Psoas muscle (tissue), 8 donors: ENCODE data around the gene TFAM. TPM values are rescaled to one million over a fixed set of nuclear protein-coding genes. Genes with fewer than 3 reads are reported as not detected.
A peak's percentile ranks its signal among the peaks of the same experiment; 100 is the strongest.
"Not testable (repeated sequence)": the region's sequence is repeated elsewhere in the genome, so short reads cannot be mapped to it uniquely, and the experiment has no call there.

Source experiments
- ATAC-seq, 4 donors: fragments of 200-7000 bp; cut with Tn5 transposase; one replicate each; pipeline ENCODE4 v1.9.1; 2020; ENCODE audit warnings: moderate library complexity in 3 of 4, mild to moderate bottlenecking in 2 of 4
- DNase-seq, 2 donors: peaks; one replicate each; pipeline ENCODE4 v3.0.0-alpha.2; 2020
- H3K27ac ChIP-seq: fragments of 200-600 bp; one replicate; pipeline ENCODE4 v1.8.0; 2022
- H3K27me3 ChIP-seq, 3 donors: fragments of 200-600 bp in 1 of 3; one replicate each; pipeline versions ENCODE4 v1.6.1 to v1.8.0; 2013 to 2022; ENCODE audit warnings: low read length in 2 of 3, mild to moderate bottlenecking in 2 of 3, moderate library complexity in 1 of 3; ENCODE audit not compliant: insufficient read depth in 3 of 3
- H3K36me3 ChIP-seq, 2 donors: fragments of 200-600 bp in 1 of 2; one replicate each; pipeline versions ENCODE4 v1.6.1 to v1.8.0; 2013 to 2022; ENCODE audit warnings: low read depth in 1 of 2, mild to moderate bottlenecking in 1 of 2, moderate library complexity in 1 of 2; ENCODE audit not compliant: insufficient read depth in 1 of 2
- H3K4me1 ChIP-seq: fragments of 200-600 bp; one replicate; pipeline ENCODE4 v1.8.0; 2022
- H3K4me3 ChIP-seq: fragments of 200-600 bp; one replicate; pipeline ENCODE4 v1.8.0; 2022; ENCODE audit warnings: mild to moderate bottlenecking
- H3K9me3 ChIP-seq: fragments of 200-600 bp; one replicate; pipeline ENCODE4 v1.8.0; 2022
- CTCF ChIP-seq: fragments of 200-600 bp; IDR thresholded peaks from one replicate; pipeline ENCODE4 v1.8.0; 2022; ENCODE audit warnings: antibody characterized with exemption
- WGBS, 3 donors: extraction: QIAGEN DNeasy Blood & Tissue Kit; methylation state at CpG; one replicate each; pipeline versions ENCODE4 v1.1.6 to v1.1.7; 2013; 5-methylcytosine and 5-hydroxymethylcytosine counted together
- intact Hi-C, 2 donors: fragments of 100-400 bp; cut with DNase I; formaldehyde crosslinking; loops; one replicate each; pipeline versions ENCODE4 v1.11.0 to v1.14.2; 2022
- polyA plus RNA-seq, 3 donors: library from polyadenylated mRNA; stranded (reverse); fragments of 200-250 nt; gene quantifications; one replicate each; pipeline ENCODE4 v1.2.3, GENCODE V29; 2013
- total RNA-seq, 4 donors: library from RNA; stranded (reverse); fragmentation: NEBNext Ultra II Directional in 2 of 4; extraction: Animal tissue kit (Norgen Biotek cat#: 25700) in 2 of 4; gene quantifications; one replicate each; pipeline versions ENCODE4 v1.2.1 to v1.2.4, GENCODE V29; 2021 to 2023
- donor health status: healthy with polysubstance abuse.
- donor health status: DM: no; HTN: no; CAD: no; lungs with moderate emphysema.
- donor health status: Bipolar disorder and iron deficiency.
- donor health status: healthy.
- donor health status: DM: yes; HTN: yes; CAD: no.
- donor health status: DM: no; HTN: no; CAD: no.
- donor health status: DM: no; HTN: no; CAD: no.
- donor health status: DM: yes; HTN: yes; CAD: no.

Gene TFAM
- total and polyA plus RNA-seq, 7 donors = 10.0 to 36.0 (median 24.4) TPM

DNA sequence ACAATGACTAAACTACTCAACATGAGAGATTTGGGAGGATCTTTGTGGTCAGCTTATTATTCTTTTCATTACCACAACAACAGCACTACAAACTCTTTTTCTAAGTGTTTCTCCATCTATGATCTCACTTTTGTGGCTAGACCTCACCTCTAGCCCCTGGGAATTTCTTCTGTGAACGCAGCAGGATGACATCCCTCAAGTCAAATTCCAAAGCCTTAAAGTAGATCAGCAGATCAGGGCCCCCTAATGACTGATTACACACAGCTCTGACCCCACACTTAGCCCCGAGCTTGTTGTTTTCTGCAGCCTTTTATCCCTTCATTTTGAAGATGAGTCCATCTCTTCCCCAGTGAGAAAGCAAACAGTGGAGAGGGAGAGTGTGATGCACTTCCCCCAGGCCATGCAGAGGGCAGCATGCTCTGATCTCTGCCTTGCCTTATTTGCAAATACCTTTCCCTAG, 27.3 kb downstream of the TFAM start:
- no peak overlapping the region for H3K27ac ChIP-seq
- intact Hi-C loops = loop anchor here in 1 of 2 donors (10.0 kb wide), 3 partner anchors 102 to 232 kb away; partner anchors contain the start of gene BICC1
- H3K9me3 ChIP-seq = no peaks in the 10 kb centered on the region
- no peak overlapping the region for H3K4me3 ChIP-seq
- no peaks in the 10 kb centered on the region for H3K4me1 ChIP-seq
- no peaks in the 10 kb centered on the region for H3K36me3 ChIP-seq
- ATAC-seq (no peak), DNase-seq (no peak)
- no peaks in the 10 kb centered on the region for H3K27me3 ChIP-seq
- TF ChIP-seq CTCF = no peak
- 41 to 51% (median 49%) methylated on average over 2 of the region's 2 CpGs for WGBS, 3 donors

DNA sequence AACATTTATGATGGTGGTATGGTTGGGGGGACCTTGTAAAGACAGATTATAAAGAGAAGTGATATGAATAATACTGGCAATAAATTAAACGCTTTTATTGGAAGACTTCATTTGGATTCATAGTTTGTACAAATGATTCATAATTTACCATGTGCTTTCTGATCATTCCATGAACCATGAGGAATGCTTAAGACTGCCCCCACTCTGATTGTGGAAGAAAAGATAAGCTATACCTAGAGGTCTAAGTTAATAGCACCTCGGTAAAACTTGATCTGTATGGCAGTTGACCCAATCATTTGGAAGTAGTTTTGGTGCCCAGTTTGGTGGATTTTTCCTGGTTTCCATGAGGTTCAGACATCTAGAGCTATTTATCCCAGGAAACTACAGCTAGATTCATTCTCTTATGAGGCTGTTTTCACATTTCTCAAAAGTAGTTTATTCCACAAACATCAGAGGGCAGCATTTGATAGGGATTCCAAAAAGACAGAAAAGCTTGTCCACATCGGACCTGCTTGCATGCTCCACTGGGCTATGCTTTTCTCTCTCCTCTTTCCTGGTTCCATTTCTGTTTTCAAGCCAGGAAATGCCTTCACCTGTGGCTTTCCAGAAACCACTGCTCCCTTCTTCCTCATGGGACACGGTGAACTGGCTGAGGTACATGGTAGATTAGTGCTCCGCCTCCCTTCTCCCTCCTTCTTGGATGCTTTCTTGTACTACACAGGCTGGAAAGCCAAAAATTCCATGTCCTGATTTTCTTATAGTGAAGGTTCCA, 29.2 kb downstream of the TFAM start:
- no peaks in the 10 kb centered on the region for H3K4me1 ChIP-seq
- H3K36me3 ChIP-seq = no peaks in the 10 kb centered on the region
- no peak overlapping the region for H3K27ac ChIP-seq
- H3K4me3 ChIP-seq = no peak overlapping the region
- ATAC-seq = peak; percentile 57 to 76 (median 61)
- 39 to 57% (median 39%) methylated on average over 5 of the region's 5 CpGs for WGBS, 3 donors
- no peak for DNase-seq
- H3K9me3 ChIP-seq = no peaks in the 10 kb centered on the region
- intact Hi-C loops = loop anchor here in 1 of 2 donors (10.0 kb wide), 3 partner anchors 100 to 230 kb away; partner anchors contain the start of gene BICC1
- H3K27me3 ChIP-seq = no peaks in the 10 kb centered on the region
- TF ChIP-seq CTCF = peak; percentile 32

DNA sequence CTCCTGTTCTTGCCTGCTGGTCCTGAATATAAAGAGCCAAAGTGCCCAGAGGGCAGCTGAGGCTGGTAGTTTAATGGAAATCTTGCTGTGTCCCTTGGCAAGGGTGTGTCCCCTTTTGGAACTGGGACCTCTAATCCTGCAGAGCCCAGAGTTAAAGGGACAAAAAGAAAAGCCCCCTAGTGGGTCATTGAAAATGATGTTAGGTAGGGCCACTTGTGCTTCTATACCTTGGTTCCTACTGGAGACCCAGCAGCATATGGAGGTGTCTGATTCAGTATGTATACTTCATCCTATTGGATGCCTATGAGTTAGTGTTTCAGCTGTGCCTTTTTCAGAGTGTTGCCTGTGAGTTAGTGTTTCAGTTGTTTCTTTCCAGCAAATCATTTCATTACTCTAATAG, 30.5 kb downstream of the TFAM start:
- H3K27me3 ChIP-seq = no peaks in the 10 kb centered on the region
- H3K9me3 ChIP-seq = no peaks in the 10 kb centered on the region
- no peaks in the 10 kb centered on the region for H3K36me3 ChIP-seq
- no peak overlapping the region for H3K4me3 ChIP-seq
- intact Hi-C loops = loop anchor here in 1 of 2 donors (10.0 kb wide), 3 partner anchors 99 to 229 kb away; partner anchors contain the start of gene BICC1
- DNase-seq (no peak), ATAC-seq (no peak)
- H3K27ac ChIP-seq = no peak overlapping the region
- H3K4me1 ChIP-seq = no peaks in the 10 kb centered on the region
- TF ChIP-seq CTCF = no peak

DNA sequence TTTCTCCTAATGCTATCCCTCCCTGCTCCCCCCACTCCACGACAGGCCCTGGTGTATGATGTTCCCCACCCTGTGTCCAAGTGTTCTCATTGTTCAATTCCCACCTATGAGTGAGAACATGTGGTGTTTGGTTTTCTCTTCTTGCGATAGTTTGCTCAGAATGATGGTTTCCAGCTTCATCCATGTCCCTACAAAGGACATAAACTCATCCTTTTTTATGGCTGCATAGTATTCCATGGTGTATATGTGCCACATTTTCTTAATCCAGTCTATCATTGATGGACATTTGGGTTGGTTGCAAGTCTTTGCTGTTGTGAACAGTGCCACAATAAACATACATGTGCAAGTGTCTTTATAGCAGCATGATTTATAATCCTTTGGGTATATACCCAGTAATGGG, 32.7 kb downstream of the TFAM start:
- H3K36me3 ChIP-seq, H3K4me3 ChIP-seq, H3K9me3 ChIP-seq, H3K27me3 ChIP-seq, DNase-seq, H3K27ac ChIP-seq, ATAC-seq, H3K4me1 ChIP-seq: not testable (repeated sequence)
- WGBS, 3 donors = 86 to 95% (median 89%) methylated on average over 2 of the region's 2 CpGs
- intact Hi-C loops = loop anchor here in 1 of 2 donors (10.0 kb wide), 3 partner anchors 97 to 227 kb away; partner anchors contain the start of gene BICC1

DNA sequence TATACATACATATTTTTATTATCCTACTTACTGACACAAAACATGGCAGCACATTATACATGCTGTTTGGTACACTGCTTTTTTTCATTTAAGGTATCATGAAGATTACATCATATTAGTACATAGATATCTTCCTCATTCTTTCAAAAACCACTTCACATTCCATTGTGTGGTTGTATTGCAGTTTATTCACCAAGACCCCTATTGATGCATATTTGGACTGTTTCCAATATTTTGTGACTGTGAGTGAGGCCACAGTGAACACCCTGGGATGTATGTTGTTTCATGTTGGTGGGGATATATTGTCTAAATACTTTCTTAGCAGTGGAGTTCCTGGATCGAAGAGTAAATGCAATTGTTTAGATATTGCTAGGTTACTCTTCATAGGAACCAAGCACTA, 39.0 kb downstream of the TFAM start:
- 89 to 95% (median 92%) methylated on average over 1 of the region's 1 CpG for WGBS, 3 donors
- no peaks in the 10 kb centered on the region for H3K36me3 ChIP-seq
- H3K27me3 ChIP-seq = peaks cover 0 to 3% (median 0%) of the 10 kb centered on the region in 3 donors
- no peaks in the 10 kb centered on the region for H3K9me3 ChIP-seq
- no peak overlapping the region for H3K27ac ChIP-seq
- no peaks in the 10 kb centered on the region for H3K4me1 ChIP-seq
- intact Hi-C loops = no loop called here
- ATAC-seq (no peak), DNase-seq (no peak)
- TF ChIP-seq CTCF = no peak
- H3K4me3 ChIP-seq = no peak overlapping the region

DNA sequence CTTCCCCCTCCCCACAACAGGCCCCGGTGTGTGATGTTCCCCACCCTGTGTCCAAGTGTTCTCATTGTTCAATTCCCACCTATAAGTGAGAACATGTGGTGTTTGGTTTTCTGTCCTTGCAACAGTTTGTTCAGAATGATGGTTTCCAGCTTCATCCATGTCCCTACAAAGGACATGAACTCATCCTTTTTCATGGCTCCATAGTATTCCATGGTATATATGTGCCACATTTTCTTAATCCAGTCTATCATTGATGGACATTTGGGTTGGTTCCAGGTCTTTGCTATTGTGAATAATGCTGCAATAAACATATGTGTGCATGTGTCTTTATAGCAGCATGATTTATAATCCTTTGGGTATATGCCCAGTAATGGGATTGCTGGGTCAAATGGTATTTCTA, 43.2 kb downstream of the TFAM start:
- H3K4me3 ChIP-seq, H3K9me3 ChIP-seq, H3K27ac ChIP-seq, ATAC-seq, DNase-seq, H3K4me1 ChIP-seq, intact Hi-C loops, H3K36me3 ChIP-seq, H3K27me3 ChIP-seq: not testable (repeated sequence)
- WGBS, 3 donors = 88 to 100% (median 93%) methylated on average over 1 of the region's 1 CpG
